NCI-H1694 treated with DMSO at 0.1 percent for 48 hours (cell line): ENCODE results near the gene ARSG.
"Not testable (repeated sequence)": the region's sequence is repeated elsewhere in the genome, so short reads cannot be mapped to it uniquely, and the experiment has no call there.

ENCODE experiments used
- DNase-seq: peaks from one replicate; lab custom pipeline; 2025; lab: John Stamatoyannopoulos, UW

The ARSG gene

GRCh38 chr17:68305142-68305541 is 13.8 kb downstream of the ARSG start:
- no peak for DNase-seq

- no peak for DNase-seq
Observed at GRCh38 chr17:68306819-68307218, 15.5 kb downstream of the ARSG start.

GRCh38 chr17:68307443-68307842 is 16.1 kb downstream of the ARSG start:
- no peak for DNase-seq

GRCh38 chr17:68308486-68308885 is 17.2 kb downstream of the ARSG start:
- DNase-seq: not testable (repeated sequence)

GRCh38 chr17:68309066-68309670 is 17.9 kb downstream of the ARSG start:
- not testable (repeated sequence) for DNase-seq

- DNase-seq: no peak
Observed at GRCh38 chr17:68310152-68310551, 18.9 kb downstream of the ARSG start.

GRCh38 chr17:68314916-68315535 is 23.7 kb downstream of the ARSG start:
- DNase-seq: no peak

- DNase-seq: no peak
Observed at GRCh38 chr17:68315930-68316329, 24.6 kb downstream of the ARSG start.

- DNase-seq: no peak
Observed at GRCh38 chr17:68317458-68317857, 26.2 kb downstream of the ARSG start.

GRCh38 chr17:68318103-68318991 is 27.1 kb downstream of the ARSG start:
- DNase-seq: no peak

- no peak for DNase-seq
Observed at GRCh38 chr17:68319410-68320162, 28.3 kb downstream of the ARSG start.

GRCh38 chr17:68320311-68320865 is 29.1 kb downstream of the ARSG start:
- no peak for DNase-seq

- DNase-seq: no peak
Observed at GRCh38 chr17:68320943-68321555, 29.8 kb downstream of the ARSG start.

- no peak for DNase-seq
Observed at GRCh38 chr17:68321556-68321954, 30.3 kb downstream of the ARSG start.

GRCh38 chr17:68322630-68323029 is 31.3 kb downstream of the ARSG start:
- no peak for DNase-seq

- DNase-seq: no peak
Observed at GRCh38 chr17:68324114-68324513, 32.8 kb downstream of the ARSG start.

GRCh38 chr17:68324654-68325336 is 33.5 kb downstream of the ARSG start:
- DNase-seq: no peak

- no peak for DNase-seq
Observed at GRCh38 chr17:68325961-68326360, 34.7 kb downstream of the ARSG start.

GRCh38 chr17:68326681-68327080 is 35.4 kb downstream of the ARSG start:
- no peak for DNase-seq

- DNase-seq: no peak
Observed at GRCh38 chr17:68327823-68328557, 36.7 kb downstream of the ARSG start.
